NB4 (cell line): ENCODE measurements around the gene ZNF595.
"Not testable (repeated sequence)": the region's sequence is repeated elsewhere in the genome, so short reads cannot be mapped to it uniquely, and the experiment has no call there.

Experiments used
- DNase-seq: peaks from one replicate; pipeline ENCODE4 v3.0.0; 2010; ENCODE audit warnings: low read depth
- H3K4me3 ChIP-seq: one replicate; pipeline ENCODE4 v1.5.1; 2011; ENCODE audit warnings: mild to moderate bottlenecking, low read depth, low read length, moderate library complexity
- TF ChIP-seq, protein P1 (sequence below): IDR thresholded peaks from one replicate; pipeline ENCODE4 v1.5.1; 2012; ENCODE audit warnings: low read depth, low read length

The ZNF595 gene

DNA sequence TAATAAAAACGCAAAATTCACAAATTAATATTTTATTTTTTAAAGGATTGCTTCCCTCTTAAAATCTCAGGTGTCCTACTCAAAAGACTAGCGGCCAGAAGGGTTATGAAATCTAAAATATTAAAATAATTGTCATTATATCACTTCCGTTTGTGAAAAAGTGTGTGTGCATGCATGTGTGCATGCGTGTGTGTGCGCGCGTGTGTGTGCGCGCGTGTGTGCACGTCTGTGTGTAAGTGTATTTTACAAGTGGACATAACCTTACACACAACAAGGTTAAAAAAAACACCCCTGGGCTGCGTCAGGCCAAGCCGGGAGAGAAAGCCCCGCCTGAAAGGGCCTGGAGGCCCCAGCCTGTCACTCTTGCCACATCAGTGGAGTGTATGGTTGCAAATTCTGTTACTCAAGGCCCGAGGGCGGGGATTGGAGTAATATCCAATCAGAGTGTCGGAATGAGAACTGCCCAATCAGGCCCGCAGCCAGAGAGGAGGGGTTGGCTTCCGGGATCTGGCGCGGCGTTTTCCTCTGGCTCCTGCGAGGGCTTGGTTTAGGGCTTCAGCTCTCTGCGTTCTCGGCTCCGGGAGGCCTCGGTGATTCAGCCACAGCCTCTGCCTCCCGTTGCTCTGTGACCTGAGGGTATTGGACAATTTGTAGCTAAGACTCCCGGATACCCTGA, at the start of gene ZNF595:
Gene ZNF595, plus strand, starts transcription at position 518 of the 676 bp plus-strand sequence. CDS start 168 bp downstream, outside the sequence.
- not testable (repeated sequence) for DNase-seq
- H3K4me3 ChIP-seq: peak within 1 kb of the TSS; percentile 38

- not testable (repeated sequence) for H3K4me3 ChIP-seq
- DNase-seq: peak; percentile 48
Observed at GRCh38 chr4:9937-10870, 42.9 kb upstream of the ZNF595 start.

- H3K4me3 ChIP-seq, DNase-seq: not testable (repeated sequence)
Observed at GRCh38 chr4:11095-11815, 41.9 kb upstream of the ZNF595 start.

DNA sequence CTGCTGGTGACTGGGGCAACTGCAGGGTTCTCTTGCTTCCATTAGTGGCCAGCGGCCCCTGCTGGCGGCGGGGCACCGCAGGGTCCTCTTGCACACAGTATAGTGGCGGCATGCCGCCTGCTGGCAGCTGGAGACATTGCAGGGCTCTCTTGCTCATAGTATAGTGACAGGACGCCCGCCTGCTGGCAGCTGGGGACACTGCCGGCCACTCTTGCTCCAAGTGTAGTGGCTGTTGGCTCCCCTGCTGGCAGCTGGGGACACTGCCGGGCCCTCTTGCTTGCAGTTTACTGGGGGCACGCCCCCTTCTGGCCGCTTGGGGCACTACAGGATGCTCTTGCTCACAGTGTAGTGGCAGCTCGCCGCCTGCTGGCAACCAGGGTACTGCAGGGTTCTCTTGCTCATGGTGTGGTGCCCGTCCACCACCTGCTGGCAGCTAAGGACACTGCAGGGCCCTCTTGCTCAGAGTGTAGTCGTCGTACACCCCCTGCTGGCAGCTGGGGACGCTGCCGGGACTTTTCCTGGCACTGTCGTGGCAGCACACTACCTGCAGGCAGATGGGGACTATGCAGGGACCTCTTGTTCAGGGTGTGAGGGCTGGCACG, 41.2 kb upstream of the ZNF595 start:
- TF ChIP-seq, protein P1, sequence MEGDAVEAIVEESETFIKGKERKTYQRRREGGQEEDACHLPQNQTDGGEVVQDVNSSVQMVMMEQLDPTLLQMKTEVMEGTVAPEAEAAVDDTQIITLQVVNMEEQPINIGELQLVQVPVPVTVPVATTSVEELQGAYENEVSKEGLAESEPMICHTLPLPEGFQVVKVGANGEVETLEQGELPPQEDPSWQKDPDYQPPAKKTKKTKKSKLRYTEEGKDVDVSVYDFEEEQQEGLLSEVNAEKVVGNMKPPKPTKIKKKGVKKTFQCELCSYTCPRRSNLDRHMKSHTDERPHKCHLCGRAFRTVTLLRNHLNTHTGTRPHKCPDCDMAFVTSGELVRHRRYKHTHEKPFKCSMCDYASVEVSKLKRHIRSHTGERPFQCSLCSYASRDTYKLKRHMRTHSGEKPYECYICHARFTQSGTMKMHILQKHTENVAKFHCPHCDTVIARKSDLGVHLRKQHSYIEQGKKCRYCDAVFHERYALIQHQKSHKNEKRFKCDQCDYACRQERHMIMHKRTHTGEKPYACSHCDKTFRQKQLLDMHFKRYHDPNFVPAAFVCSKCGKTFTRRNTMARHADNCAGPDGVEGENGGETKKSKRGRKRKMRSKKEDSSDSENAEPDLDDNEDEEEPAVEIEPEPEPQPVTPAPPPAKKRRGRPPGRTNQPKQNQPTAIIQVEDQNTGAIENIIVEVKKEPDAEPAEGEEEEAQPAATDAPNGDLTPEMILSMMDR: peak; percentile 26
- DNase-seq: peak; percentile 49
- H3K4me3 ChIP-seq: not testable (repeated sequence)

GRCh38 chr4:18128-18527, 35.0 kb upstream of the ZNF595 start:
- DNase-seq, H3K4me3 ChIP-seq: not testable (repeated sequence)

GRCh38 chr4:18589-18988, 34.5 kb upstream of the ZNF595 start:
- DNase-seq, H3K4me3 ChIP-seq: not testable (repeated sequence)

DNA sequence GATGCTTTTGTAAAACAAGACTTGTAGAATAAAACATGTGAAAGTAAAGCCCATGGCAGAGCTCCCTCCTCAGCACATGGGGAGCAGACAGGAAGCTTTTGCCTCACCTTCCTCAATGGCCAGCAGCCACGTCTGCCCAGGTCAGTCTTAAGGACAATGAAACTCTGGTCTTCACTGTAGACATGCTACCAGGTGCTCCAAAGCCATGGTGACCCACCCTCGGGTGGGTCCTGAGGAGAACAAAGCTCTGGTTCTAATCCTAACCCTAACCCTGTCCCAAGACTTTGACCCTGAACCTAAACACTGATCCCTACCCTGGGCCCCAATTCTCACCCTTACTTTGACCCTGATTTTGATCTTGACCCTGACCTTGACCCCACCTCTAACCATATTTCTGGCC, 30.2 kb upstream of the ZNF595 start:
- DNase-seq, H3K4me3 ChIP-seq: not testable (repeated sequence)

DNA sequence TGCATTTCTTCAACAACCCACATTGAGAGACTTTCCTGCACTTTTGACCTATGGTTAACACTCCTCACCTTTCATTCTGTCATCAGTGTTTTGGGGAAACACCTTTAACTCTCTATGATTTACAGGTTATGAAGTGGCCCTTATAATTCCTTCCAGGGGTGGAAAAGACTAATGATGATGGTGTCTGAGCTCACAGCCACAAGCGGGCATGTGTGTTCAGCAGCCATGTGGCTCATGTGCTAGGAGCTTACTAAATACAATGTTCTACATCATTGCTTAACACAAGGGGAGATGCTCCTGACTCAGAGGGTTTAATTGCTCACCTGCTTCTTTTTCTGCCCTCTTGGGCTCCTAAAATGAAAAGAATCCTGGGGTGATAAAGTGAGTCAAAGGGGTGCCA, 28.8 kb upstream of the ZNF595 start:
- DNase-seq, H3K4me3 ChIP-seq: not testable (repeated sequence)

- not testable (repeated sequence) for DNase-seq, H3K4me3 ChIP-seq
Observed at GRCh38 chr4:27501-27900, 25.6 kb upstream of the ZNF595 start.

- H3K4me3 ChIP-seq, DNase-seq: not testable (repeated sequence)
Observed at GRCh38 chr4:28767-29542, 24.2 kb upstream of the ZNF595 start.

DNA sequence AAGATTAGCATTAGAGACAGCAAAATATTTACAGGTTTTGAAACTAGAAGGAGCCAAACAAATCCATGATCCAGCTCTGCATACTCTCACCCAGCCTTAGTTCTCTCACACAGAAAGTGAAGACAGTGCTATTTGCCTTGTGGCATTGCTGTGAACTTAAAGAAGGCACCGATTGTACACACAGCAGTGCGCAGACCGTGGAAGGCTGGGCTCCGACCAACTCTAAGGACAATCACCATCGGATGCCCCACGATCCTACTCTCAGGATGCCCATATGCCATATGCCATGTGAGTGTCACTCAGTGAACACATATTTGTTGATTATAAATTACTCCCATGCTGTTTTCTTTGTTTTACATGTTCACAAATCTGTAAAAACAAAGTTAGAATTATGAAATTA, 19.8 kb upstream of the ZNF595 start:
- DNase-seq, H3K4me3 ChIP-seq: not testable (repeated sequence)

DNA sequence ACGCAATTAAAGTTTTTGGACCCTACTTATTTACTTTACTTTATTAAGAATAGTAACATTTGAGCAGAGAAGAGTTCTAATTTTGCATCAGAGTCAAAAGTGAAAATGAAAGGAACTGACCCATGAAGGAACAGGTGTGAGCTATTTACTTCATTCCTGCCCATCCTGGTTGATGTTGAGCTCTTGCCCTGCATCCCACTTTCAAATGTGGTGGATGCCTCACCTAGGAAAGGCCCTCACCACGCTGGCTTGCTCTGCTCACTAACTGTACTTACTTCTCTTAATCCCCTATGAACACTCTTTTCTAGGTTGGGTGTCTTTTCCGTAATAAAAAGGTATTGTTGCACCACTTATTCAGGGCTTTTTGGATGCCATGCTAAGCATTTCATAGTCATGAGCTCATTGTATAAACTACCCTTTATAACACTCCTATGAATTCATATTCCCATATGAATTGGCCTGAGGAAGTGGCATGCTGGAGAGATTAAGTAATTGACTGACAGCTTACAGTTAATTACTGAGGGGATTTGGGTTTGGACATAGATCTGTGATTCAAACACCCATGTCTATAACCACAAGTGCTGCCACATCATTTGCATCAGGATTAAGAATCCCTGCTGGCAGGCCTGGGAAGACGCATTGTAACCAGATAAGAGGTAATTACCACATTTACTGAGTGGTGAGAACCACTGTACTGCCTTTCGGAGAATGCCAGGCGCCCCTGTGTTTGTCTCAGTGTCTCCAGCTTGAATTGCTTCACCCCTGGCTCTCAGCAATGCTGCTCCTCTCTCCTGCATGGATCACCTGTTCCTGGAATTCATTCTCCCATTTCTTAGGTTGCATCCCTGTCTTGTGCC, 16.3 kb upstream of the ZNF595 start:
- not testable (repeated sequence) for H3K4me3 ChIP-seq
- DNase-seq: peak; percentile 14

GRCh38 chr4:38202-38601, 14.9 kb upstream of the ZNF595 start:
- not testable (repeated sequence) for H3K4me3 ChIP-seq, DNase-seq

GRCh38 chr4:43375-43774, 9.7 kb upstream of the ZNF595 start:
- not testable (repeated sequence) for H3K4me3 ChIP-seq, DNase-seq

GRCh38 chr4:51253-51652, 1.9 kb upstream of the ZNF595 start:
- DNase-seq: peak; percentile 21
- H3K4me3 ChIP-seq: peak overlapping the region; percentile 46
